KBM-7 (cell line): ENCODE measurements around the gene NEK1.
"Not testable (repeated sequence)": the region's sequence is repeated elsewhere in the genome, so short reads cannot be mapped to it uniquely, and the experiment has no call there.

Experiments
- DNase-seq: peaks from one replicate; pipeline ENCODE4 v3.0.0-alpha.2; 2015
- in situ Hi-C: fragments of 300-500 bp; cut with MboI; formaldehyde crosslinking; loops from 2 replicates; pipeline ENCODE4 v1.14.3; 2020; ENCODE audit warnings: low sequenced_read_pairs, low pct_unique_long_range_greater_than_20kb, mixed read lengths

The NEK1 gene

DNA sequence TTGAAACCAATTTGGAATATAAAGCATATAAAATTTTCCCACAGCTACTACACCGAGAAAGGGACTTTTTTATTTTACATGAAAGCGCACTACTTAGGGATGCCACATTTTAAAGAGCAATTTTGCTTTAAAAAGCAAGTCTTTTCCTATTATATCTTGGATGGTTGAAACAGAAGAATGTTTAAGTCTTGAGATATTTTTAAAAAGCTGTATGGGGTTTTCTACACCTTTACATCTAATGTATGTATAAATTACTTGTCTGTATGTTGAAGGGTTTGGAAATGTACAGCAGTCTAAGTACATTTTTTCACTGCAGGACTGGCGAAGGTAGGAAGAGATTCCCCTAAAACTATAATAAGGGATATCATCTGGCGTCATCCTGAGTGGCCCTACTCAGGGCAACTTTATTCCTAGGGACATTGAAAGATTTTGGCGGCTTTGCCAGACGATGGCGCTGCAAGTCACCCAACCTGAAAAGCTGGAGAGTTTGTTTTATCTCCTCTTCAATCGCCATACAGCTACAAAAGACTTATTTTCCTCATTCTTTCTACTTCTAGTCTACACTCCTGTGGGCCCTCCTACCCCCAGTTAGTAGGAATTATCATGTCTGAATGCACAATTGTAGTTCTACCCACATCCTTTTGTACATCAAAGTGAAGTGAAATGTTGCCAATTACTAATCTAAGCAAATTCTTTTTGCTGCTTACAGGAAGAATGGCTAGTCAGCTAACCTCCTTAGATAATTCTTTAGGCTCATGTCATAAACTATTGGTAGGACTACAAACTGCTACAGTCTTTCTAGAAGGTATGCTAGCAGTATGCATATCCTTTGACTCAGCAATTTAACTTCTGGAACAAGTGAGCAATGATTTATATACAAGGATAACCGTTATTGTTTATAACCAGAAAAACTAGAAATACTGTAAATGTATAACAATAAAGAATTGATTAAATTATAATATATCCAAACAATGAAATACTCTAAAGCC lies 782 bp upstream of the NEK1 start:
- DNase-seq, result peak; percentile 86
- in situ Hi-C loops, result no loop called here

- in situ Hi-C loops, result no loop called here
Observed at GRCh38 chr4:169611157-169611556, 1.2 kb downstream of the NEK1 start.

DNA sequence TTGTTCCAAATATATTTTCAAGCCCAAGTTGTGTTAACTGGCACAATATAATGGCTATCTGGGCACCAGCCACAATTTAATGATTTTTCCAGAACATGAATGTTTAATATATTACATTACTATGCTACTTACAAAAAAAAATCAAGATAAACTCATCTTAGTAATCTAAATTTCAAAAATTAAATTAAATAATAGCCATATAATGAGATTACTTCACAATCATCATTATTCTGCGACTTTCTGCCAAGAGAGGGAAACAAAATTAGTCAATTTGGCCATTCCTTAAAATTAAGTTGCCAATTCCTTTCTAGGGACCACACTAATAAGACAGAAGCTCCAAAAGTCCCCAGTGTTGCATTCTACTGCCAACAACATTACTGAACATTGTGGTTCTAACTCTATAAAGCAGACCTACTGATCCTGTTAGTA lies 7.5 kb downstream of the NEK1 start:
- no peak for DNase-seq
- in situ Hi-C loops, result no loop called here

More at GRCh38 chr4:169611157-169611556, 1.2 kb downstream of the NEK1 start:
- no peak for DNase-seq

DNA sequence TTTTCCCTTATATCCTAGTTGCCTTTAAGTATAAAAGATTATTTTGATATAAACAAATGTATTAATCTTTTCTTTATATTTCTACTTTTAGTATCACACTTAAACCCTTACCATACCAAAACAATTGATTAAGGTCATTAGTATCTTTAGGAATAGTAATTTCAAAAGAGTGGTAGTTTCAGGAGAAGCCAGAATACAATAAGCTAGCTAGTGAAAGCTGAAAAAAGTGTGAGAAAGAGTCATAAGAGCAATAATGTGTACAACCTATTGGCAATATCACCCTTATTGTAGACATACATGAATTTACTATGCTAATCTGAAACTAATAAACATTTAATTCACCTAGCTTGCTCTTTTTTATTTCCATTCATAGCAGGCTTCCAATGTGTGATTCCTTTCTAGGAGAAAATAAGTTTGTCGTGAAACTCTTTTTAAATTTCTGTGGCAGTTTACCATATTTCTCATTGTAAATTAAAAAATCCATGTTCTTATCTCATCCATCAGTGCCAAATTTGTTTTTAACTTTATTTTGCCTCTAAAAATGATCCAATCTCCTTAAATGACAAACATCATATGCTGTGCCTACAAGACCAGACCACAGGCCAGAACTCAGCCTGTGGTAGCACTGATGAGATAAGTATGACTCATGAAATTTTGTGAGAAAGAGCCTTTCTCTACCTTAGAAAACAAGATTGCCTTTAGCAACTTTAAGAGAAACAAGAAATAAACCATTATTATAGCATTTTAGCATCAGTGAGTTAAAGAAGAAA lies 8.1 kb downstream of the NEK1 start:
- in situ Hi-C loops, result no loop called here
- peak; percentile 29 for DNase-seq

GRCh38 chr4:169603312-169603711 lies 9.1 kb downstream of the NEK1 start:
- no peak for DNase-seq
- in situ Hi-C loops, result no loop called here

GRCh38 chr4:169601016-169601771 lies 11.2 kb downstream of the NEK1 start:
- DNase-seq, result no peak
- in situ Hi-C loops, result no loop called here

DNA sequence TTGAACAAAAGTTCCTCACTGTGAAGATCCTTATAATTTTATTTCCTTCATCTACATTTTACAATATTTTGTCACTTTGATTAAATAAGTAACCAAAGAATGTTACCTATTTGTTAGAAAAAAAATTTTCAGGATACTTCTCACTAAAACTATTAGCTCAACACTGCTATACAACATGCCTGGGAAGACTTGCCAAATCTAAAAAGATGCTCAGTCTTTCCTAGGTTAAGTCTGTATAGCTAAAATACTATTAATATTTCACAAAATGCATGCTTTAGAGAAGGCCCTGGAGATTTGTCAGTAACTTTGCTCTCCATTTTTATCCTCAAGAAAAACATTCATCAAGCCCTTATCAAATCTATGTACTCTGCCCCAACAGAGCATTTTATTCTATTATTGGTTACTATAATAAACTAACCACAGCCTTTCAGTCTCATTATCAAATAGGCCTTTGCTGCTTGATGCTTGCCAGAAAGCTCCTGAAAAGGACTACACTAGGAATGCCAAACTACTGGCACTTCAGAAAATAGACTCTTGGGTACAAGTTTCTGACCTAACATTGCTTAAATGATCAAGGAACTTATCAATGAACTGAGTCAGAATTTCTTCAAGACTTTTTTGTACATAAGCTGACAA lies 17.7 kb downstream of the NEK1 start:
- in situ Hi-C loops, result no loop called here
- no peak for DNase-seq

GRCh38 chr4:169593050-169593560 lies 19.3 kb downstream of the NEK1 start:
- no peak for DNase-seq
- in situ Hi-C loops, result no loop called here

GRCh38 chr4:169583563-169583962 lies 28.8 kb downstream of the NEK1 start:
- in situ Hi-C loops, result no loop called here
- no peak for DNase-seq

GRCh38 chr4:169582706-169583105 lies 29.7 kb downstream of the NEK1 start:
- DNase-seq, result no peak
- in situ Hi-C loops, result no loop called here

DNA sequence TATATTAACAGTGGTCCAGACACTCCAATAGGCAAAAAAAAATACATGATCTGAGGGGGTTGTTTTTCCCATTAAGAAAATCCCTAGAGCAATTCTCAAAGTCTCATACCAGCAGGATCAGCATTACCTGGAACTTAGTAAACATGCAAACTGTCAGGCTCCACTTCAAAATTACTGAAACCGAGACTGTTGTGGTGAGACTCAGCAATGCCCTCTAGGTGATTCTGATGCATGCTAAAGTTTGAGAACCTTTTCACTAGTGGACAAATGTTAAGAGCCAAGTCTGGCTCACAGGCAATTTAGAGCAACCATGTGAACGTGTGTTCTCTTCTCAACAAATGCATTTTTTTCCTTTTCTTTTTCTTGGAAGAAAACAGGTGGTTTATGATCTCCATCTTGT lies 30.2 kb downstream of the NEK1 start:
- in situ Hi-C loops, result no loop called here
- DNase-seq, result no peak

DNA sequence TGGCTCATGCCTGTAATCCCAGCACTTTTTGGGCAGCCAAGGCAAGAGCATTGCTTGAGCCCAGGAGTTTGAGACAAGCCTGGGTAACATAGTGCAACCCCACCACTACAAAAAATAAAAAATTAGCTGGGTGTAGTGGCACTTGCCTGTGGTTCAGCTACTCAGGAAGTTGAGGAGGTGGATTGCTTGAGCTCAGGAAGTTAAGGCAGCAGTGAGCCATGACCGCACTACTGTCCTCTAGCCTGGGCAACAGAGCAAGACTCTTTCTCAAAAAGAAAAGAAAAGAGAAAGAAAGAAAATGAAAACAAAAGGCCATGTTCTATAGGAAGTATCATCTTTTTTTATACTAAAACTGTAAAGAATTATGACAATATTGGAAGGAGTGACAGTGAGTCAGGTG lies 38.5 kb downstream of the NEK1 start:
- no peak for DNase-seq
- in situ Hi-C loops, result no loop called here

- DNase-seq, result no peak
- in situ Hi-C loops, result no loop called here
Observed at GRCh38 chr4:169571435-169571834, 40.9 kb downstream of the NEK1 start.

DNA sequence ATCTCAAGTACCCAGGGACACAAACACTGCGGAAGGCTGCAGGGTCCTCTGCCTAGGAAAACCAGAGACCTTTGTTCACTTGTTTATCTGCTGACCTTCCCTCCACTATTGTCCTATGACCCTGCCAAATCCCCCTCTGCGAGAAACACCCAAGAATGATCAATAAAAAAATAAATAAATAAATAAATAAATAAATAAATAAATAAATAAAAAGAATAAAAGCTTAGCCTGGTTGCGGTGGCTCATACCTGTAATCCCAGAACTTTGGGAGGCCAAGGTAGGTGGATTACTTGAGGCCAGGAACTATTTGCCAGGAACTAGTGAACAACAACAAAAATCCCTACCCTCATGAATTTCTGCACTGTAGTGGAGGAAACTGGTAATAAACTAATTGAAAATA lies 41.4 kb downstream of the NEK1 start:
- in situ Hi-C loops, DNase-seq: not testable (repeated sequence)

- DNase-seq, in situ Hi-C loops: not testable (repeated sequence)
Observed at GRCh38 chr4:169570266-169570665, 42.1 kb downstream of the NEK1 start.

GRCh38 chr4:169569188-169569587 lies 43.2 kb downstream of the NEK1 start:
- DNase-seq, in situ Hi-C loops: not testable (repeated sequence)

DNA sequence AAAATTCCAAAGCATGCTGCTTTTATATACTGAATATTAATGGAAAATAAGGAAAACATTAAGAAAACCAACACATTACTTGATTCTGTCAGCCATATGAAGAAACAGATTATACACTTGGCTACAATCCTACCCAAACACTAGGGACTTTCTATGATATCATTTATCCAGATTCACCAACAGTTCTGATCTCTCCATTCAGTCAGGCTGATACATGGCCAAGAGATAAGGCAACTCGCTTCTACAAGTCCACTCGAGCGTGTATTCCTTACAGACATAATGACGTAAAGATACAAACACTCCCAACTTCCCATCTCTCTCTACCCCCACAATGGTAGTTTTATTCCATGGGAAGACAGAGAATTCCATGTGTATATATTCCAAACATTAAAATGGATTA lies 44.5 kb downstream of the NEK1 start:
- in situ Hi-C loops, result no loop called here
- DNase-seq, result no peak

- DNase-seq, result peak; percentile 67
Observed at GRCh38 chr4:169566021-169566818, 46.2 kb downstream of the NEK1 start.

More at GRCh38 chr4:169566021-169566818, 46.2 kb downstream of the NEK1 start:
- in situ Hi-C loops, result no loop called here
